Lower lobe of right lung (tissue), 2 donors: ENCODE measurements around the gene INPP4B. TPM values are rescaled to one million over a fixed set of nuclear protein-coding genes. Genes with fewer than 3 reads are reported as not detected.
A peak's percentile ranks its signal among the peaks of the same experiment; 100 is the strongest.

Experiments used
- ATAC-seq, 2 donors: fragments of 200-7000 bp; cut with Tn5 transposase; one replicate each; pipeline ENCODE4 v1.9.1; 2020 to 2022; ENCODE audit warnings: mild to moderate bottlenecking in 2 of 2, moderate library complexity in 2 of 2
- DNase-seq: peaks from one replicate; pipeline ENCODE4 v3.0.0-alpha.2; 2020
- H3K27ac ChIP-seq: fragments of 200-600 bp; one replicate; pipeline ENCODE4 v1.8.0; 2022
- H3K27me3 ChIP-seq: fragments of 200-600 bp; one replicate; pipeline ENCODE4 v1.8.0; 2022; ENCODE audit warnings: low read depth
- H3K36me3 ChIP-seq: fragments of 200-600 bp; one replicate; pipeline ENCODE4 v1.8.0; 2022; ENCODE audit warnings: mild to moderate bottlenecking
- H3K4me1 ChIP-seq: fragments of 200-600 bp; one replicate; pipeline ENCODE4 v1.8.0; 2022
- H3K4me3 ChIP-seq: fragments of 200-600 bp; one replicate; pipeline ENCODE4 v1.8.0; 2022; ENCODE audit warnings: mild to moderate bottlenecking
- H3K9me3 ChIP-seq: fragments of 200-600 bp; one replicate; pipeline ENCODE4 v1.8.0; 2022
- intact Hi-C: fragments of 100-400 bp; cut with DNase I; formaldehyde crosslinking; loops from one replicate; pipeline ENCODE4 v1.11.0; 2022
- total RNA-seq: library from RNA; stranded (reverse); fragmentation: NEBNext Ultra II Directional; extraction: Animal tissue kit (Norgen Biotek cat#: 25700); gene quantifications from one replicate; pipeline ENCODE4 v1.2.1, GENCODE V29; 2021
- TF ChIP-seq, protein P1 (sequence below): fragments of 200-600 bp; IDR thresholded peaks from one replicate; pipeline ENCODE4 v1.8.0; 2022; ENCODE audit warnings: antibody characterized with exemption, mild to moderate bottlenecking
- donor health status: DM: no; HTN: yes; CAD: no; lungs with severe emphysema.

The INPP4B gene
- total RNA-seq, 1 donor from 2014 or later, result 12.1 TPM

- peaks cover 10% of the 10 kb centered on the region for H3K4me1 ChIP-seq
- ATAC-seq, result no peak
- H3K36me3 ChIP-seq, result no peaks in the 10 kb centered on the region
- TF ChIP-seq, protein P1, sequence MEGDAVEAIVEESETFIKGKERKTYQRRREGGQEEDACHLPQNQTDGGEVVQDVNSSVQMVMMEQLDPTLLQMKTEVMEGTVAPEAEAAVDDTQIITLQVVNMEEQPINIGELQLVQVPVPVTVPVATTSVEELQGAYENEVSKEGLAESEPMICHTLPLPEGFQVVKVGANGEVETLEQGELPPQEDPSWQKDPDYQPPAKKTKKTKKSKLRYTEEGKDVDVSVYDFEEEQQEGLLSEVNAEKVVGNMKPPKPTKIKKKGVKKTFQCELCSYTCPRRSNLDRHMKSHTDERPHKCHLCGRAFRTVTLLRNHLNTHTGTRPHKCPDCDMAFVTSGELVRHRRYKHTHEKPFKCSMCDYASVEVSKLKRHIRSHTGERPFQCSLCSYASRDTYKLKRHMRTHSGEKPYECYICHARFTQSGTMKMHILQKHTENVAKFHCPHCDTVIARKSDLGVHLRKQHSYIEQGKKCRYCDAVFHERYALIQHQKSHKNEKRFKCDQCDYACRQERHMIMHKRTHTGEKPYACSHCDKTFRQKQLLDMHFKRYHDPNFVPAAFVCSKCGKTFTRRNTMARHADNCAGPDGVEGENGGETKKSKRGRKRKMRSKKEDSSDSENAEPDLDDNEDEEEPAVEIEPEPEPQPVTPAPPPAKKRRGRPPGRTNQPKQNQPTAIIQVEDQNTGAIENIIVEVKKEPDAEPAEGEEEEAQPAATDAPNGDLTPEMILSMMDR, result no peak
- no peak overlapping the region for H3K4me3 ChIP-seq
- H3K27me3 ChIP-seq, result no peaks in the 10 kb centered on the region
- no peak overlapping the region for H3K27ac ChIP-seq
- intact Hi-C loops, result no loop called here
- H3K9me3 ChIP-seq, result no peaks in the 10 kb centered on the region
- no peak for DNase-seq
These were observed 715.4 kb downstream of the INPP4B start for GRCh38 chr4:142130666-142131065.

GRCh38 chr4:142129931-142130330 lies 716.2 kb downstream of the INPP4B start:
- TF ChIP-seq, protein P1, result no peak
- no peak overlapping the region for H3K4me3 ChIP-seq
- H3K36me3 ChIP-seq, result no peaks in the 10 kb centered on the region
- intact Hi-C loops, result loop anchor here (5.0 kb wide), 1 partner anchor 712 kb away; no protein-coding TSS in a partner anchor
- H3K9me3 ChIP-seq, result no peaks in the 10 kb centered on the region
- H3K27me3 ChIP-seq, result no peaks in the 10 kb centered on the region
- DNase-seq, result no peak
- peaks cover 10% of the 10 kb centered on the region for H3K4me1 ChIP-seq
- no peak for ATAC-seq
- no peak overlapping the region for H3K27ac ChIP-seq

DNA sequence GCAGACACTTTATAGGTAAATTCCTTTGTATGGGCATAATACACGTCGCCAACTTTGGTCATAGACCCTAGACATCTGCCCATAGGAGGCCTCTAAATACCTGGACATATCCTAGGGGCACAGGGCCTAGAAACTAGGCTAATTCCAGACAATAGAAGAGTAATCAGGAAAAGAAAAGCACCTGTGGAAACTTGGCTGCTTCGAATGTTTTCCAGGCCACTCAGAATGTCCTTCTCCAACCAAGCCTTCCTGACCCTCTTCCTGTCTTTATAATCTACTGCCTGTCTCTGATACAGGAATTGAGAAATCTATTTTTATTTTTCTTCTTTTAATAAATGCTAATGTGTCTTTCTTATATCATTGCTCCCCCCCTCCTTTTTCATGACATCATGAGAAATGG lies 716.6 kb downstream of the INPP4B start:
- intact Hi-C loops, result loop anchor here (5.0 kb wide), 1 partner anchor 713 kb away; no protein-coding TSS in a partner anchor
- DNase-seq (no peak), ATAC-seq (no peak)
- H3K4me3 ChIP-seq, result no peak overlapping the region
- TF ChIP-seq, protein P1, result no peak
- no peaks in the 10 kb centered on the region for H3K36me3 ChIP-seq
- H3K27ac ChIP-seq, result no peak overlapping the region
- H3K9me3 ChIP-seq, result no peaks in the 10 kb centered on the region
- no peaks in the 10 kb centered on the region for H3K27me3 ChIP-seq
- peaks cover 10% of the 10 kb centered on the region for H3K4me1 ChIP-seq

GRCh38 chr4:142128529-142128928 lies 717.6 kb downstream of the INPP4B start:
- intact Hi-C loops, result loop anchor here (5.0 kb wide), 1 partner anchor 714 kb away; no protein-coding TSS in a partner anchor
- Histone ChIP-seq H3K27me3 (no peaks in the 10 kb centered on the region), H3K9me3 (no peaks in the 10 kb centered on the region), H3K4me1 (peaks cover 10% of the 10 kb centered on the region), H3K36me3 (no peaks in the 10 kb centered on the region), H3K4me3 (no peak overlapping the region), H3K27ac (no peak overlapping the region)
- ATAC-seq, result no peak
- no peak for DNase-seq
- TF ChIP-seq, protein P1, result no peak

DNA sequence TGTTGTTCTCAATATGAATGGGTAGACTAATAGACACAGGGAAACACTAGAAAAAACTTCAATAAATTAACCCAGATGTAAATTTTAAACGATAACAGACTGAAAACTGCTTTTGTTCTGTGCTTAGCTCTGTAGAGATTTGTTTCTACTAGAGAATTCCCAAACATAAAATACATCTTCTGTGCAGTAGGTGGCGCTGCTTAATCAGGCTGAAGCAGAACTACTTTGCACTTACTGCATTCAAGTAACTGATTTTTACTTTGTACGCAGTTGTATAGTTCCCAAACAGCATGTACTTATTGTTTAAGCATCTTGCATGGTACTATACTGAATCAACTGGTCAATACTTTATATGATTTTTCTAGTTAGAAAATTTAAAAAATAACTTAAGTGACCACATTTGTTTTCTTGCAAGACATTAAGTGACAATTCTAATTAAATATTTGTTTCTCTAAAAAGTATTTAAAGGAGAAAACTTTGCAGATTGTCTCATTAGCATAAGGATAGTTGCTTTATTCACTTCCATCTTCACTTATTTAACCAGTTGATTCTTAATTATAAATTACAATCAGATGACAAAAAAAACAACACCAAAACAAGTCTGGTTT lies 719.1 kb downstream of the INPP4B start:
- H3K36me3 ChIP-seq, result no peaks in the 10 kb centered on the region
- TF ChIP-seq, protein P1, result peak; percentile 80
- no peak overlapping the region for H3K27ac ChIP-seq
- H3K4me1 ChIP-seq, result peaks cover 10% of the 10 kb centered on the region
- ATAC-seq (peak; percentile 51 to 59), DNase-seq (no peak)
- no peak overlapping the region for H3K4me3 ChIP-seq
- intact Hi-C loops, result loop anchor here (5.0 kb wide), 1 partner anchor 715 kb away; no protein-coding TSS in a partner anchor
- H3K9me3 ChIP-seq, result no peaks in the 10 kb centered on the region
- H3K27me3 ChIP-seq, result no peaks in the 10 kb centered on the region
